GM18951 (cell line): ENCODE results near the gene MEGF10.

ENCODE experiments used
- POLR2A ChIP-seq: IDR thresholded peaks from 4 replicates; pipeline ENCODE4 v1.6.1; 2011; ENCODE audit warnings: mild to moderate bottlenecking; ENCODE audit not compliant: insufficient read length, insufficient read depth; ENCODE audit errors: extremely low read depth
- in situ Hi-C: fragments of 300-500 bp; cut with MboI; formaldehyde crosslinking; loops from one replicate; pipeline ENCODE4 v1.12.0; 2022; ENCODE audit warnings: low sequenced_read_pairs, mixed read lengths, inconsistent platforms; ENCODE audit not compliant: unreplicated experiment

MEGF10 gene

DNA sequence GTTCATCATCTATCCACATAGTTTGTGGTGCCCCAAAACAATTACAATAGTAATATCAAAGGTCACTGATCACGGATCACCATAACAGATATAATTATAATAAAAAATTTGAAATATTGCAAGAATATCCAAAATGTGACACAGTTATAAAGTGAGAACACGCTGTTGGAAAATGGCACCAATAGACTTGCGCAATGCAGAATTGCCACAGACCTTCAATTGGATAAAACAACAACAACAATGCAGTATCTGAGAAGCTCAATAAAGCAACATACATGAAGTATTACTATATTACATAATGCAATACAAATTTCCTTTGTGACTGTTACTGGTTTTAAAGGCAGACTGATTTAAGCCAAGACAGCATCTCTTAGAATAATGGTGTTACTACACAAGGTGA, 182.1 kb downstream of the MEGF10 start:
- TF ChIP-seq POLR2A, result no peak
- in situ Hi-C loops, result no loop called here

DNA sequence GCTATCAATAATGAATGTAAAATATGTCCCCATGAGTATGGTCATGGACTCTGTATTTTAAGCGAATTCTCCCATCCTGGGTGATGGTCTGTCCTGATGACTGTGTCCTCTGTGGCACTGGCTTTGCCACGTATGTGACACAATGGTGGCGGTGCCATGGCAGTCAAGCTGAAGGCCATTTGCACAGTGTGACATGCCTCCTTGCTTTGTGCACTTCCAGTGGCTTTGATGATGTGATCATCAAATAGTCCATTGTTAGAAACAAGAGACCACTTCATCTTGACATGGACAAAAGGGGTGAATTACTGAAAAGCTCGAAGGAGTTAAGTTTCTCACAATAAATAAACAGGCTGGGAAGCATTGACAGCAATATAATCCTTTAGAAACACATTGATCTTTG, 195.9 kb downstream of the MEGF10 start:
- in situ Hi-C loops, result no loop called here
- no peak for TF ChIP-seq POLR2A

DNA sequence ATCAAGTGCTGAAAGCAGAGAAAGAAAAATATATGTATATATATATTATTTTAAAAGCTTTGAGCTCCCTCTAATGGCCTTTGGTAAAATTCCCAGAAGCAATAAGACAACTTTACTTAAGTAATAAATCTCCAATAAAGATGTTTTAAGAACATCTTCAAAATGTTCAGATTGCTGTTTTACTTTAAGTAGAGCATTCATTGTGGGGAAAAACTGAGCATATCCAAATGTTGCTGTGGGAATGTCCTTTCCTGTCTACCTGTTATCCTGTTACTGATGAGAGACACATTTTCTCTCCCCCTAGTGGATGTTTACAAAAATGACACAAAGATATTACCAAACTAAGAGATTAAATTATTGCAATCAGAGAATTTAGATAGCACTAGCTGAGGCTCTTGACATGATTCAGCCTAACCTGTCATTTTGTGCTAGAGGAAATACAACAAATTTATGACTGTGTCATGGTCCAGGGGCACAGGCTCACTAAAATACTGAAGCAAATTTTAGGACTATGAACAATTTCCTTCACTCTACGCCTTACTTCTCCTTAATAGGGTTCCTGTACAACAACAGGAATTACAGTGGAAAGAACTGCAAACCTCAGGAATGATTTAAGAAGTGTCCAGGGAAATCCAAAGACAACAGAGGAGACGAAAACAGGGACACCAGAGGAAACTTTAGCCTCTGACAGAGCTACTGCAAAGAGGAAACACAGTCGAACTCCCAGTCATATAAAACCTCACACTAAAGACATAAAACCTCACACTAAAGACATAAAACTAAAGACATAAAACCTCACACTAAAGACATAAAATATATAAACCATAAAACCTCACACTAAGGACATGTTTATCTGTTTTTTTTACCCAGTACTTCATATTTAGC, 202.5 kb downstream of the MEGF10 start:
- in situ Hi-C loops, result no loop called here
- TF ChIP-seq POLR2A, result no peak

DNA sequence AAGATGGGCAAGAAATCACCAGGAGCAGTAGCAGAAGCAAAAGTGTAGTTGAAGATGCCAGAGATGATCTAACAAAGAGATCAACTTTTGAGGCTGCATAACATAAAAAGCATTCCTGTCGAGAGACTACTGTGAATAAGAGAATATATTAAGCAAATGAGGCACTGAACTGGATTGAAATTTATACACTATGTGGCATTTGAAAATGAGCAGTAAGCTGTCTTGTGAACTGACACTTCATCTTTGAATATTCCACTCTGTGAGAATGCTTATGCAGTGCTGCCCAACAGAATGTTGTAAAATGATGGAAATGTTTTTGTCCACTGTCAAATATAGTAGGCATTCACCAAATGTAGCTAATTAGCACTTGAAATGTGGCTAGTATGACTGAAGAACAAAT, 208.0 kb downstream of the MEGF10 start:
- in situ Hi-C loops, result no loop called here
- no peak for TF ChIP-seq POLR2A

DNA sequence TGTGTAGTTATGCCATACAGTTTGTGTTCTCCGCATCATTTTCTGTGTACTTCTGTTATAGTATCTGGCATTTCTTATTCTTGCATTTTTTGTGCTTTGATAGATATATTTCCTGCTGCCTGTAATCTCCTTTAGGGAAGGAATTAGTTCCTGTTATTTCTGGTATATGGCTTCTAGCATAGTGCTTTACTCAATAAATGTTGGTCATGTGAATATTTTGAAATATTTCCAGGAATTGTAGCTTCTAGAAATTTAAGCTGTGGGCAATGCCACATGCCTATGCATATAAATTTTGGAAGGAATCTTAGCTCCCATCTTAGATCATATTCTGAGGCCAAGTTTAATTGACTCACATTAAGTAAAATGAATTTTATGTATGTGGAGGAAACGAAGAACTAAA, 215.3 kb downstream of the MEGF10 start:
- in situ Hi-C loops, result no loop called here
- TF ChIP-seq POLR2A, result no peak

DNA sequence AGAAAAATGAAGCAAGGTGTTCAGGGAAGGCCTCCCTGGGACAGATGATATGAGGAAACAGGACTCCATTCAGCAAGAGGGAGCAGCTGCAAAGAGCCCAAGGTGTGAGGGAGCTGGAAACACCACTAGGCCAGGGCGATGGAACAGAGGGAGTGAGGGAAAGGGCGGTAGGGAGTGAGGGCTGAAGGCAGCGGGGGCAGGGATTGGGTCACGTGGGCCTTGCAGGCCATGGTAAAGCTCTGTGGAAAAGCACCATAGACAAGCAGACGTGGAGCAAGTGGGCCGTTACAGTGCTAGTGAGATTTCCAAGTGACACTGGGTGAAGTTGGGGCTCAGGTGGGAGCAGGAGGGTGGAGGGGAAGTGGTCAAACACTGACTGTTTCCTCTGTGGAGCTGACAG, 216.0 kb downstream of the MEGF10 start:
- in situ Hi-C loops, result no loop called here
- no peak for TF ChIP-seq POLR2A

DNA sequence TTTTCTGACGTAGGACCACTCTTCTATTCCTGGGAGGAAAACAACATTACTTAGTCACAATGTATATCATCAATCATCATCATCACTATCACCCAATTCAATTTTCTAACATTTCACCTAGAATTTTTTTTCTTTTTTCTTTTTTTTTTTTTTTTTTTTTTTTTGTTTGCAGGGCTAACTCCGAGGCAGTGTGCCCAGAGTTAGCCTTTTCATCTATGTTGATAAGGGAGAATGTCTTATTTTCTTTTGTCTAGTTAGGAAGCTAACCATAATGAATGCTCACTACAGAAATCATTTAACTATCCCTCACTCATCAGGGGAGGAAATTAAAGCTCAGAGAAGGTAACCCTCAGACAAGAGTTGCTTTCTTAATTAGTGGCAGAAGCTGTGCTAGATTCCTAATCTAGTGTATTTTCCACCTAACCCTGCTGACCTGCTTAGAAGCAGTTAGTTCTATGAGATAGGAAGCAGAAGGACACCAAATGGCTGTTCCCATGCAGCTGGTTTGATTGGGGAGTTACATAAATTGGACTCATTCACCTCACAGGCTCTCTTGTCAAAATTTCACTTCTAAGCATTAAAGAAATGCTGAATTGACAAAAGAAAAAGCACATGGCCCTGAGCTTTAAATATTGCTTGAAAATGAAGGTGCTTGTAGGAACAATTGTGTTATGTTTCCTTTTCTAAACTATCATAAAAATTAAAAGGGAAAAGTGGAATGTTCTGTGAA, 218.2 kb downstream of the MEGF10 start:
- TF ChIP-seq POLR2A, result no peak
- in situ Hi-C loops, result no loop called here
